Measurements from ENCODE around the gene ZDHHC14.
A peak's percentile ranks its signal among the peaks of the same experiment; 100 is the strongest.
"Not testable (repeated sequence)": the region's sequence is repeated elsewhere in the genome, so short reads cannot be mapped to it uniquely, and the experiment has no call there.

Gene ZDHHC14

DNA sequence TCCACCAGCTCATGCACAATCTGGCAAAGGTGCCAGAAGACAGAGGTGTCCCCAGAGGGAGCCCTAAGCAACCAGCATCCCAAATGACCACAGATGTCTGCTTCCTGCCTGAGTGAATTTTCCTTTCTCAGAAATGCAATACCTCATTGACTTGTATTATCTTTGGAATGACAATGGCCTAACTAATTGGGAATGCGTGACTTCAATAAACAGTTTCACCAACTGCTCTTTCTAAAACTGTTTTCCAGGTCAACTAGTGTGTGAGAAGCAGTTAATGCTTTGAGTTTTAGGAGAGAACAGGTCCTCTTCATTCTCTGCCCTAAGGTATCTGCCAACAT is 333.1 kb downstream of the ZDHHC14 start:
- TF ChIP-seq, protein P1, sequence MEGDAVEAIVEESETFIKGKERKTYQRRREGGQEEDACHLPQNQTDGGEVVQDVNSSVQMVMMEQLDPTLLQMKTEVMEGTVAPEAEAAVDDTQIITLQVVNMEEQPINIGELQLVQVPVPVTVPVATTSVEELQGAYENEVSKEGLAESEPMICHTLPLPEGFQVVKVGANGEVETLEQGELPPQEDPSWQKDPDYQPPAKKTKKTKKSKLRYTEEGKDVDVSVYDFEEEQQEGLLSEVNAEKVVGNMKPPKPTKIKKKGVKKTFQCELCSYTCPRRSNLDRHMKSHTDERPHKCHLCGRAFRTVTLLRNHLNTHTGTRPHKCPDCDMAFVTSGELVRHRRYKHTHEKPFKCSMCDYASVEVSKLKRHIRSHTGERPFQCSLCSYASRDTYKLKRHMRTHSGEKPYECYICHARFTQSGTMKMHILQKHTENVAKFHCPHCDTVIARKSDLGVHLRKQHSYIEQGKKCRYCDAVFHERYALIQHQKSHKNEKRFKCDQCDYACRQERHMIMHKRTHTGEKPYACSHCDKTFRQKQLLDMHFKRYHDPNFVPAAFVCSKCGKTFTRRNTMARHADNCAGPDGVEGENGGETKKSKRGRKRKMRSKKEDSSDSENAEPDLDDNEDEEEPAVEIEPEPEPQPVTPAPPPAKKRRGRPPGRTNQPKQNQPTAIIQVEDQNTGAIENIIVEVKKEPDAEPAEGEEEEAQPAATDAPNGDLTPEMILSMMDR (IDR thresholded peaks at IDR 0.05; ENCODE audit: low read depth, low read length, missing control alignments): no peak
- no peak overlapping the region for H3K4me3 ChIP-seq (replicated peaks; ENCODE audit: low read depth, low read length)
- DNase-seq (ENCODE audit: extremely low read depth, low read depth): no peak

- TF ChIP-seq, protein P1 (IDR thresholded peaks at IDR 0.05; ENCODE audit: low read depth, low read length, missing control alignments): no peak
- H3K4me3 ChIP-seq (replicated peaks; ENCODE audit: low read depth, low read length): no peak overlapping the region
- DNase-seq (ENCODE audit: extremely low read depth, low read depth): peak; percentile 61
Measured at GRCh38 chr6:157715728-157716164, 334.8 kb downstream of the ZDHHC14 start.

DNA sequence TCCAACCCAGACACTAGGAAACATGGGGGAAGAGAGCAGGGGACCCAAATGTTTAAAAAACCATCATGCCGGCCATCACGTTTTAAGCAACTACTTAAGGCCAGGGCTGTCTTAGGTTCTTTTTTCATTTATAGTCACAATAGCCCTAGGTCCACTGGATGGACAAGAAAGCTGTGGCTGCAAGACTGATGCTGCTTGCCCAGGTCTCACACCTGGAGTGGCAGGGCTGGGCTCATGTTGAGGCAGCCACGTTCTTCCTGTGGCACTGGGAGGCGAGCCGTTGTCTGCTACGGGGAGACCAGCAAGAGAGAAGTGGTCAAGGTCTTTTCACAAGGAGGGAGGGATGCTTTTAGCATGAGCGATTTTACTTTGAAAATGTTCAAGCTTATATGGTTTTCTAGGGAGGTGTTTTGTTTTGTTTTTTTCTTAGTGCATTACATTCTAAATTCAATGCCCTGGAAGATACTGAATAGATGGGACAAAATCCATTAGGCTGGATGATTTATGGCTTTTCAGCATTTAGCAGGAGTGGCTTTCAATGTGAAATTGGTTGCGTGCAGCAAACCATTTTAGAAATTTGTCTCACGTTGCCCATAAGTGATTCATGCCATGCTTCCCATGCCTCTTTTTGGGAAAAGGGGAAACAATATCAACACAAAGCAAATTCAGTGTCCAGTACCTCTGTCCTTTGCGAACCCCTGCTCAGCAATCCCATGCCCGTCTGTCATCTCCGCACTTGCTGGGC is 335.4 kb downstream of the ZDHHC14 start:
- TF ChIP-seq, protein P1 (IDR thresholded peaks at IDR 0.05; ENCODE audit: low read depth, low read length, missing control alignments): no peak
- no peak overlapping the region for H3K4me3 ChIP-seq (replicated peaks; ENCODE audit: low read depth, low read length)
- DNase-seq (ENCODE audit: extremely low read depth, low read depth): no peak

GRCh38 chr6:157717340-157717748 is 336.4 kb downstream of the ZDHHC14 start:
- H3K4me3 ChIP-seq (replicated peaks; ENCODE audit: low read depth, low read length): no peak overlapping the region
- DNase-seq (ENCODE audit: extremely low read depth, low read depth): no peak
- TF ChIP-seq, protein P1 (IDR thresholded peaks at IDR 0.05; ENCODE audit: low read depth, low read length, missing control alignments): no peak

DNA sequence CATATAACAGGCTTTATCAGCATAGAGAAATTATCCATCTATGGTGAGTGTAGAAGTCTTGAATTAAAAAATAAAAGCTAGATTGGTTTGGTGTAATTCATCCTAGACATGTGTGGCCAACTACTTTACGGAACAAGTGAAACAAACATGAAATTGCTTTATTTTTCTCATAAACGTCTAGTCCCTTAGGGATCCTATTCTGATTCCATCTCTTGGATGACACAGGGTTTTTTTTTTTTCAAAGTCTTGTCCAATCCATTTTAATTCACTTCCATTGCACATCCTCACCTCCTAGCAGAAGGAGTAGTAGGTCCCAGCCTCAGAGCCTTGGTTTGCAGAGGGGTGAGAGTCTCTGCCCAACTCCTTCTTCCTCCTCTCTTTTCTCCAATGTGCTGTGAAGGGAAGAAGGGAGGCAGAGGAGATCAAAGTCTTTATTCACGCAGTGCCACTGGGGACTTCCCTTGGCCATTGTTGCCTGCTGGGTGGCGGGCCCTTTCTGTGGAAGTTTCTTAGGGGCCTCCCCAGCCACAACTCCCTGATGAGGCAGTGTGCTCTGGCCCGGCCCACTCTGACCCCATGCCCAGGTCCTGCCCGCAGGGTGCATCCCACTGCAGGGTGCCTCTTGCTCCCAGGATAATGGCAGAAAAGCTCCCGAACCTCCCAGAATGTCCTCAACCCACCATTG is 337.7 kb downstream of the ZDHHC14 start:
- DNase-seq (ENCODE audit: extremely low read depth, low read depth): no peak
- no peak overlapping the region for H3K4me3 ChIP-seq (replicated peaks; ENCODE audit: low read depth, low read length)
- TF ChIP-seq, protein P1 (IDR thresholded peaks at IDR 0.05; ENCODE audit: low read depth, low read length, missing control alignments): no peak

GRCh38 chr6:157720964-157721363 is 340.0 kb downstream of the ZDHHC14 start:
- not testable (repeated sequence) for DNase-seq (ENCODE audit: extremely low read depth, low read depth); H3K4me3 ChIP-seq (replicated peaks; ENCODE audit: low read depth, low read length)

DNA sequence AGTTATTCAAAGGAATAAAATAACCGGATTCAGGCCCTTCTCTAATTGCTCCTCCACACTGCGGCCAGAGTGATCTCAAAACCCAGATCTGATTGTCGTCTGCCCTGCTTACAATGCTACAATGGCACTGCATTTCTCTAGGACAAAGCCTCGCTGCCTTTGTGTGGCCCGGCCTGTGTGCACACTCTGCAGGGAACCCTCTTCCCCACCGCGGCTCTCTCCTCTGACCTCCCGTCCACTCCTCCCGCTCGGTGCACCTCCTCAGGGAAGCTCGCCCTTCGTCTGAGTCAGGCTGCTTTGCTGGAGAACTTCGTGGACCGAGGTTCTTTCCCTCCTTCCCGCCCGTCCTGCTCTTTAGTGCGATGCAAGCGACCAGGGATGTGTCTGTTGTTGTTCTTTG is 340.4 kb downstream of the ZDHHC14 start:
- TF ChIP-seq, protein P1 (IDR thresholded peaks at IDR 0.05; ENCODE audit: low read depth, low read length, missing control alignments): no peak
- no peak for DNase-seq (ENCODE audit: extremely low read depth, low read depth)
- no peak overlapping the region for H3K4me3 ChIP-seq (replicated peaks; ENCODE audit: low read depth, low read length)

All from HFF-Myc (cell line).